Body of pancreas (tissue), 4 donors: Measurements from ENCODE around the gene NR4A1.
"Not testable (repeated sequence)": the region's sequence is repeated elsewhere in the genome, so short reads cannot be mapped to it uniquely, and the experiment has no call there.

Experiments used
- CTCF ChIP-seq, 7 experiments: fragments of 450-650 bp in 4 of 7; fragments of 200-600 bp in 3 of 7; sonication (generic) in 3 of 7; IDR thresholded peaks; one replicate each; pipeline ENCODE4 v1.5.1; 2016 to 2019; ENCODE audit warnings: antibody characterized with exemption in 7 of 7
- POLR2A ChIP-seq, 3 donors: fragments of 450-650 bp; IDR thresholded peaks; one replicate each; pipeline ENCODE4 v1.6.1; 2016; ENCODE audit warnings: antibody characterized with exemption in 3 of 3, mild to moderate bottlenecking in 2 of 3

GRCh38 chr12:52104431-52105089 lies 53.3 kb downstream of the NR4A1 start:
- not testable (repeated sequence) for TF ChIP-seq POLR2A, CTCF (IDR thresholded peaks at IDR 0.05)
